Lung (tissue), 12 donors: ENCODE measurements around the gene DTNB. TPM values are rescaled to one million over a fixed set of nuclear protein-coding genes. Genes with fewer than 3 reads are reported as not detected.
A peak's percentile ranks its signal among the peaks of the same experiment; 100 is the strongest.

Experiments used
- ATAC-seq: fragments of 200-7000 bp; cut with Tn5 transposase; one replicate; pipeline ENCODE4 v1.9.1; 2020; ENCODE audit warnings: moderate number of reproducible peaks; ENCODE audit not compliant: insufficient read depth, low FRiP score
- DNase-seq, 3 donors: peaks; one replicate each; pipeline ENCODE4 v3.0.0-alpha.2; 2013 to 2017
- H3K27ac ChIP-seq, 2 donors: one replicate each; pipeline ENCODE4 v1.5.1; 2013; ENCODE audit warnings: mild to moderate bottlenecking in 2 of 2, moderate library complexity in 2 of 2, control low read depth in 1 of 2, inconsistent platforms in 1 of 2, low read depth in 1 of 2, low read length in 1 of 2
- H3K27me3 ChIP-seq, 3 donors: one replicate each; pipeline ENCODE4 v1.5.1; 2013; ENCODE audit warnings: low read length in 2 of 3; ENCODE audit not compliant: control insufficient read depth in 3 of 3, insufficient read depth in 3 of 3
- H3K36me3 ChIP-seq, 4 donors: one replicate each; pipeline ENCODE4 v1.5.1; 2013; ENCODE audit warnings: low read length in 4 of 4, mild to moderate bottlenecking in 1 of 4, moderate library complexity in 1 of 4; ENCODE audit not compliant: control insufficient read depth in 4 of 4, insufficient read depth in 4 of 4
- H3K4me1 ChIP-seq, 5 donors: one replicate each; pipeline ENCODE4 v1.5.1; 2013; ENCODE audit warnings: low read length in 5 of 5, mild to moderate bottlenecking in 2 of 5, moderate library complexity in 1 of 5; ENCODE audit not compliant: control insufficient read depth in 5 of 5, insufficient read depth in 5 of 5
- H3K4me3 ChIP-seq: one replicate; pipeline ENCODE4 v1.5.1; 2013; ENCODE audit warnings: mild to moderate bottlenecking, control low read depth, moderate library complexity
- H3K9ac ChIP-seq, 2 donors: one replicate each; pipeline ENCODE4 v1.5.1; 2013; ENCODE audit warnings: low read length in 2 of 2, control low read depth in 1 of 2; ENCODE audit not compliant: insufficient read depth in 1 of 2
- H3K9me3 ChIP-seq, 4 donors: one replicate each; pipeline ENCODE4 v1.5.1; 2013; ENCODE audit warnings: low read length in 3 of 4, mild to moderate bottlenecking in 1 of 4, moderate library complexity in 1 of 4; ENCODE audit not compliant: control insufficient read depth in 4 of 4, insufficient read depth in 3 of 4
- CTCF ChIP-seq: IDR thresholded peaks from 2 replicates; pipeline ENCODE4 v1.5.1; 2012; ENCODE audit warnings: mild to moderate bottlenecking; ENCODE audit errors: control extremely low read depth, extremely low read depth
- WGBS, 2 donors: extraction: QIAGEN DNeasy Blood & Tissue Kit; methylation state at CpG; one replicate each; pipeline ENCODE4 v1.1.7; 2013; 5-methylcytosine and 5-hydroxymethylcytosine counted together
- polyA plus RNA-seq, 2 donors: library from polyadenylated mRNA; stranded (reverse); fragments of 200-250 nt; gene quantifications; one replicate each; pipeline ENCODE4 v1.2.1, GENCODE V29; 2013
- total RNA-seq, 2 donors: library from RNA; depleted of rRNA in 1 of 2; stranded (reverse); fragments of >200 nt in 1 of 2; gene quantifications; one replicate each; pipeline ENCODE4 v1.2.1, GENCODE V29; 2014 to 2021
- donor health status: control.
- donor health status: control.
- donor health status: Bipolar disorder and iron deficiency.
- donor health status: healthy.
- donor health status: DM: yes; HTN: yes; CAD: no.

Gene DTNB
- total and polyA plus RNA-seq, 4 donors: 10.1 to 35.2 (median 20.4) TPM

GRCh38 chr2:25343187-25343825 lies 330.1 kb downstream of the DTNB start:
- H3K4me3 ChIP-seq: no peak overlapping the region
- peaks cover 0 to 30% (median 15%) of the 10 kb centered on the region in 5 donors for H3K4me1 ChIP-seq
- no peak overlapping the region for H3K27ac ChIP-seq
- peaks cover 0 to 3% (median 0%) of the 10 kb centered on the region in 4 donors for H3K36me3 ChIP-seq
- TF ChIP-seq CTCF: no peak
- no peak overlapping the region for H3K9ac ChIP-seq
- H3K9me3 ChIP-seq: no peaks in the 10 kb centered on the region
- no peak for DNase-seq
- no peak for ATAC-seq
- H3K27me3 ChIP-seq: no peaks in the 10 kb centered on the region
- 91 to 93% methylated on average over 21 of the region's 21 CpGs for WGBS, 2 donors

- Histone ChIP-seq H3K27ac (peak overlapping the region; percentile 66 to 88), H3K36me3 (peaks cover 0 to 3% (median 0%) of the 10 kb centered on the region in 4 donors), H3K27me3 (no peaks in the 10 kb centered on the region), H3K4me3 (peak overlapping the region; percentile 66), H3K9ac (no peak overlapping the region), H3K9me3 (no peaks in the 10 kb centered on the region), H3K4me1 (peaks cover 0 to 23% (median 15%) of the 10 kb centered on the region in 5 donors)
- DNase-seq: peak; percentile 83 to 91 (median 90)
- TF ChIP-seq CTCF: peak; percentile 90
- 18 to 24% methylated on average over 38 to 45 of the region's 45 CpGs for WGBS, 2 donors
- peak; percentile 83 for ATAC-seq
These were observed 330.8 kb downstream of the DTNB start for GRCh38 chr2:25342372-25343186.

- H3K27ac ChIP-seq: peak within 1 kb of the TSS; percentile 66 to 88
- peaks cover 0 to 21% (median 18%) of the 10 kb centered on the region in 5 donors for H3K4me1 ChIP-seq
- DNase-seq: peak; percentile 81 to 89 (median 82)
- H3K9me3 ChIP-seq: no peaks in the 10 kb centered on the region
- H3K36me3 ChIP-seq: peaks cover 0 to 3% (median 0%) of the 10 kb centered on the region in 4 donors
- H3K27me3 ChIP-seq: no peaks in the 10 kb centered on the region
- peak within 1 kb of the TSS; percentile 66 for H3K4me3 ChIP-seq
- TF ChIP-seq CTCF: no peak
- ATAC-seq: peak; percentile 5
- no peak within 1 kb of the TSS for H3K9ac ChIP-seq
- WGBS, 2 donors: 1% methylated on average over 15 to 100 of the region's 100 CpGs
These were observed 331.5 kb downstream of the DTNB start, which contains the start of gene DNMT3A for GRCh38 chr2:25341753-25342371. Gene DNMT3A (minus strand): TSS chr2:25341925. CDS start chr2:25313984, 27,941 bp downstream.
